ENCODE measurements around the gene NUDT13. TPM values are rescaled to one million over a fixed set of nuclear protein-coding genes. Genes with fewer than 3 reads are reported as not detected.

NUDT13 gene
- total and polyA plus RNA-seq, 2 of the 4 experiments (the other 2 are of a cell fraction): 0.90 to 1.7 TPM

DNA sequence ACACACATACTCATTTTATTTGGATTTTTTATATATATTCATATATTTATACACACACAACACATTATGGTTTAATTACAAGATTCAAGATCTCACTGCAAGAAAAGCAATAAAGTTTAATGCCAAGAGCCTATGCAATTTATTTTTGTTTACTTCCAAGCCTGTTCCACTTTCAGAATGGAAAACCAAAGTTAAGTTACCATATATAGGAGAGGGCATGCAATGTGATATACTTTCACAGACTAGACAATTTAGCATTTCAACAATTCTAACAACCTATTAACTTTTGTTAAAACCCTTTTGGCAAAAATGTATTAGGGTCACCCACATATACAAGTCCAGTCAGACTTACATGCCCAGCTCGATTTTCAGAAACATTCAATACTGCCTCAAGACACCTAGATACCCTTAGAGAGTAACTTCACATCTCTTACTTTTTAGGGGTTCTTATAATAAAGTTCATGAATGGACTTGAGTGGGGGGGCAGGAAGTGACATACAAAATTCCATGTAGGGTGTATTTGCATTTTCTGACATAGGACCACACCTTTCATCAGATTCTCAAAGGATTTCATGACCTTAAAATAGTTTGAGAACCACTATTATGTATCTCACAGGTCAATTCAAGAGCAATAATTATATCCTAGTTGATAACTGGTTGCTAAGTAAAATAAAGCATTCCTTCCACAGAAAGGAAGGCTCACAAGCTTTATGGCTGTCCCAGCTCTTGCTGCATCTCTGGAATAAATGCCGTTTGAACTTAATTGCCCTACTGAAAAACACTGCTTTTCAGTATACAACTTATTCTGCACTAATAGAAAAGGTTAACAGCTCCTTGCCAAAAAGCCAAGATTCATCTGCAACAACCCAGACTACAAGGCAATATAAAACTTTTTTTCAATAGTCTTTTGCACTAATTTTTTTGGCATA is 16.1 kb upstream of the NUDT13 start:
- H3K56ac ChIP-seq (ENCODE audit: extremely low read depth, insufficient read depth, low read length): peak overlapping the region; percentile 79
- ChIA-PET POLR2A (ENCODE audit: unreplicated experiment) (interaction anchor here (0.5 to 0.6 kb wide), 3 partner anchors 16 to 867 kb away, joined by 4 to 13 read pairs (median 11); partner anchors contain the start of gene NUDT13), CTCF (interaction anchor here (1.1 kb wide), 1 partner anchor 10 kb away, joined by 3 read pairs; no protein-coding TSS in a partner anchor)
- no peak overlapping the region for H2BK20ac ChIP-seq (ENCODE audit: low read depth, low read length)
- no peak for ATAC-seq (ENCODE audit: low read depth)
- peak overlapping the region; percentile 24; the same call in 1 of the 2 replicates for H3K4ac ChIP-seq (ENCODE audit: low read depth, low read length)
- H2BK15ac ChIP-seq (ENCODE audit: low read depth, low read length): no peak overlapping the region
- DNase-seq: peak; percentile 19
- H3K4me1 ChIP-seq (ENCODE audit: control insufficient read depth, insufficient read depth, low read length): peaks cover 6% of the 10 kb centered on the region; the same call in 1 of the 2 replicates
- H3K18ac ChIP-seq (ENCODE audit: low read depth, low read length): peak overlapping the region; percentile 61; the same call in 1 of the 2 replicates
- H2AFZ ChIP-seq (replicated peaks; ENCODE audit: low read length, poor library complexity): no peak overlapping the region
- H4K20me1 ChIP-seq (ENCODE audit: insufficient read depth, low read length): peaks cover 42% of the 10 kb centered on the region
- H2BK120ac ChIP-seq (ENCODE audit: low read depth, low read length): no peak overlapping the region; the same call in 1 of the 2 replicates
- dilution Hi-C loops (cut with HindIII; ENCODE audit: low sequenced_read_pairs, unreplicated experiment) (no loop called here), intact Hi-C loops (cut with micrococcal nuclease) (no loop called here), in situ Hi-C loops (cut with MboI; ENCODE audit: low sequenced_read_pairs) (no loop called here)
- no TSS peak for BruUV-seq (replicated peaks)
- H3K9me3 ChIP-seq (ENCODE audit: control insufficient read depth, insufficient read depth, low read length): no peaks in the 10 kb centered on the region
- H3K4me3 ChIP-seq (ENCODE audit: insufficient read depth, low read depth, low read length): peak overlapping the region; percentile 71
- H3K36me3 ChIP-seq (ENCODE audit: control insufficient read depth, insufficient read depth, low read length): peaks cover 3% of the 10 kb centered on the region
- H3K27me3 ChIP-seq (ENCODE audit: control insufficient read depth, insufficient read depth, low read length): no peaks in the 10 kb centered on the region
- H3K23ac ChIP-seq (ENCODE audit: low read depth, low read length): peak overlapping the region; percentile 62; the same call in 1 of the 2 replicates
- no peak overlapping the region; the same call in 1 of the 2 replicates for H3K27ac ChIP-seq (ENCODE audit: insufficient read depth, low read length)
- H3K14ac ChIP-seq (replicated peaks; ENCODE audit: low read depth, low read length): peak overlapping the region; percentile 87
- no peak overlapping the region for H2AK9ac ChIP-seq (replicated peaks; ENCODE audit: low read depth, low read length, poor library complexity)
- 0% methylated on average over 1 of the region's 2 CpGs; no CpG with 5 or more reads in 1 of the 2 experiments for WGBS, 2 experiments (ENCODE audit: extremely low coverage in 2 of 2, insufficient read length in 1 of 2)
- peak overlapping the region; percentile 87 for H2BK5ac ChIP-seq (ENCODE audit: low read depth, low read length, poor library complexity, severe bottlenecking)
- no peak overlapping the region for H4K91ac ChIP-seq (ENCODE audit: insufficient read depth, low read depth, low read length)
- peak overlapping the region in 1 of 2 experiments; percentile 28; a peak in 1 of 4 replicates for H4K8ac ChIP-seq (ENCODE audit: low read depth in 2 of 2, low read length in 2 of 2)
- peaks cover 0 to 20% of the 10 kb centered on the region in 2 experiments; a peak in 2 of 4 replicates for H3K79me1 ChIP-seq (ENCODE audit: low read depth in 1 of 2, low read length in 2 of 2)
- peak overlapping the region; percentile 50; the same call in 1 of the 2 replicates for H4K5ac ChIP-seq (ENCODE audit: low read depth, low read length)
- H3K9ac ChIP-seq (ENCODE audit: low read depth, low read length): peak overlapping the region; percentile 91
- peak overlapping the region; percentile 1; the same call in 1 of the 2 replicates for H2AK5ac ChIP-seq (ENCODE audit: low read depth, low read length)
- H3K4me2 ChIP-seq (ENCODE audit: low read depth, low read length): peak overlapping the region; percentile 92
- H3K9me1 ChIP-seq (ENCODE audit: insufficient read depth, low read length): no peaks in the 10 kb centered on the region; the same call in 1 of the 2 replicates
- TF ChIP-seq RFX5 (IDR thresholded peaks at IDR 0.05; ENCODE audit: low read depth, low read length) (no peak), FOS (IDR thresholded peaks at IDR 0.05; ENCODE audit: low read depth, low read length) (no peak), MAZ (IDR thresholded peaks at IDR 0.05; ENCODE audit: borderline replicate concordance, low read depth, low read length) (no peak), POLR2A (IDR thresholded peaks at IDR 0.05; ENCODE audit: low read depth, low read length) (no peak), SMC3 (IDR thresholded peaks at IDR 0.05; ENCODE audit: low read depth, low read length) (no peak), MXI1 (IDR thresholded peaks at IDR 0.05; ENCODE audit: borderline replicate concordance, low read depth, low read length) (no peak), RAD21 (IDR thresholded peaks at IDR 0.05; ENCODE audit: low read length) (no peak), CEBPB (IDR thresholded peaks at IDR 0.05; ENCODE audit: low read depth, low read length) (no peak), CHD1 (IDR thresholded peaks at IDR 0.05; ENCODE audit: low read depth, low read length) (no peak), RCOR1 (IDR thresholded peaks at IDR 0.05; ENCODE audit: insufficient replicate concordance, low read length) (no peak), NFE2L2 (IDR thresholded peaks at IDR 0.05; ENCODE audit: low read depth, low read length) (no peak)
- TF ChIP-seq, protein P1, sequence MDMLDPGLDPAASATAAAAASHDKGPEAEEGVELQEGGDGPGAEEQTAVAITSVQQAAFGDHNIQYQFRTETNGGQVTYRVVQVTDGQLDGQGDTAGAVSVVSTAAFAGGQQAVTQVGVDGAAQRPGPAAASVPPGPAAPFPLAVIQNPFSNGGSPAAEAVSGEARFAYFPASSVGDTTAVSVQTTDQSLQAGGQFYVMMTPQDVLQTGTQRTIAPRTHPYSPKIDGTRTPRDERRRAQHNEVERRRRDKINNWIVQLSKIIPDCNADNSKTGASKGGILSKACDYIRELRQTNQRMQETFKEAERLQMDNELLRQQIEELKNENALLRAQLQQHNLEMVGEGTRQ (IDR thresholded peaks at IDR 0.05; ENCODE audit: low read depth, low read length): no peak
- TF ChIP-seq, protein P2, sequence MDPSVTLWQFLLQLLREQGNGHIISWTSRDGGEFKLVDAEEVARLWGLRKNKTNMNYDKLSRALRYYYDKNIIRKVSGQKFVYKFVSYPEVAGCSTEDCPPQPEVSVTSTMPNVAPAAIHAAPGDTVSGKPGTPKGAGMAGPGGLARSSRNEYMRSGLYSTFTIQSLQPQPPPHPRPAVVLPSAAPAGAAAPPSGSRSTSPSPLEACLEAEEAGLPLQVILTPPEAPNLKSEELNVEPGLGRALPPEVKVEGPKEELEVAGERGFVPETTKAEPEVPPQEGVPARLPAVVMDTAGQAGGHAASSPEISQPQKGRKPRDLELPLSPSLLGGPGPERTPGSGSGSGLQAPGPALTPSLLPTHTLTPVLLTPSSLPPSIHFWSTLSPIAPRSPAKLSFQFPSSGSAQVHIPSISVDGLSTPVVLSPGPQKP (IDR thresholded peaks at IDR 0.05; ENCODE audit: borderline replicate concordance, low read depth, low read length): no peak
